NCI-H2171 treated with DMSO at 0.1 percent for 48 hours (cell line): ENCODE data around the gene SP2.
A peak's percentile ranks its signal among the peaks of the same experiment; 100 is the strongest.

Experiments used
- DNase-seq: peaks from one replicate; lab custom pipeline; 2025; lab: John Stamatoyannopoulos, UW

The SP2 gene

GRCh38 chr17:47950448-47950847 lies 54.4 kb downstream of the SP2 start:
- no peak for DNase-seq

DNA sequence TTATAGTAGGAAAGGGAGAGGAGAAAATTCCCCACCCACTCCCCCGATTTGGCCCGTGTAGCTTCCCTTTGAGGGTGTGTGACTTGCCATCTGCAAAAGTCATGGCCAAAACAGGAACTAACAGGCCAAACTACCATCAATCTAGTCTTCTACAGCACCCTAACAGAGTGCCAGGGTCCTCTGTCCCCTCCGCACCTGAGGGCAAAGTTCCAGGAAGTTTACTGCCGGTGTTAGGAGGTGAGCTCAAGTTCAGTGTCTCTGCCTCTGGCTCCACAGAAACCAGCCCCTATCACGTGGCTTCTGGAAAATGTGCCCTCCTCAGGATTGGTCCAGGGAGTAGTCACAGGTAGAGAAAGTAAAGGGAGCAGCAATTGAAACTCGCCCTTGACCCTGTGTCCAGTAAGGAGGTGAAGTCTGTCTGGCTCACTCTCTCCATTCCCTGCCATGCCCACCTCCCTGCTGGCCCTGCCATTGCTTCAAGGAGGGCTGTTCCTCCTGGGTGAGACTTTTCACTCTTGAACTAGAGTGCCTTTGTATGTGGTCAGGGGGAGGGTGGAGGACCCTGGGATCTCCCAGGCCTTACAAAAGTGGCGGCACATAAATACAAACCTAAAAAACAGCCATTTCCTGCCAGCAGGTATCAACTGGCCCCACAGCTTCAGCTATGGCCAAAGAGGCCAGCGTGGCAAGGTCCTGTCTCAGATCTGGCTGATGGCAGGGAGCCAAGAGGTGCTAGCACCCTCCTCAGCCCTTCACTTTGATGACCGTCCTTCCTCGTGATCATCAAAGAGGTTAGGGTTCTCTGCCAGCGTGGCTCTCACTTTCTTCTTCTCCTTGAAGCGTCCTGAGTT lies 56.4 kb downstream of the SP2 start:
- DNase-seq = no peak

GRCh38 chr17:47953909-47954308 lies 57.9 kb downstream of the SP2 start:
- no peak for DNase-seq

- peak; percentile 25 for DNase-seq
Measured at GRCh38 chr17:47955497-47956461, 59.7 kb downstream of the SP2 start.

DNA sequence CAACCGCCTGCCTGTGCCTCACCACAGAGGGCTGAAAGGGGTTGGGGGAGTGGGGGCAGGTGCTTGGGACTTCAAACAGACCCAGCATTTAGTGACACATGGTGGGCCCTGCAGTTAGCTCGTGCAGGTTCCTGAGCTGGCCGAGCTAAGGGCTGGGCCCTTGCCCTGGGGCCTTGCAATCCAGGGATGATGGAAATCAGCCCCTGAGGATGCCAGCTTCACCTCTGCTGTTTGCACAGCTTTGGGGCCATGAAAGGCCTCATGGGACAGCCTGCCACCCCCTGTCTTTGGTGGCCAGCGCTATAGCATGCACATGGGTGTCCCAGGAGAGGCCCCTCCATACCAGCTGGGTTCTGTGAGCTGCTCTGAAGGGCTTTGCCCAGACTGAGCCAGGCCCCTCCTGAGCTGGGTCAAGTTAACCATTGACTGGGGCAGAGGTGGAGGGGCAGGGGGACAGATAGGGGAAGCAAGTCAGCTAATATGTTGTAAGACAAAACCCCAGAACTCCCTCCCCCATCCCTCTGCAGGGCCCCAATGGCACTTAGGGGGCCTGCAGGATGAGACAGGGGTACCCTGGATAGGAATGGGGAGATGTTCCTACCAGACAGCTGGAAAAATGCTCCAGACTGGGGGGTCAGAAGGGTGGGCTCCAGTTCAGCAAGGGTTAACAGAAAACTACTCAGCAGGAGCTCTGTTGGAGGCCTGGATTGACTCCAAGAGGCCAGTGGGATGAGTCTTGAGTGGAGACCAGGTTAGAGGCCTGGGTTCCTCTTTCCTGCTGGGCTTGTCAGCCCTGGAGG lies 61.0 kb downstream of the SP2 start:
- DNase-seq = no peak

- peak; percentile 95 for DNase-seq
Measured at GRCh38 chr17:47957591-47958490, 61.8 kb downstream of the SP2 start, which contains the start of gene PRR15L. Gene PRR15L, minus strand, starts transcription at chr17:47957883. Its CDS starts 4,649 bp downstream, at chr17:47953234.

DNA sequence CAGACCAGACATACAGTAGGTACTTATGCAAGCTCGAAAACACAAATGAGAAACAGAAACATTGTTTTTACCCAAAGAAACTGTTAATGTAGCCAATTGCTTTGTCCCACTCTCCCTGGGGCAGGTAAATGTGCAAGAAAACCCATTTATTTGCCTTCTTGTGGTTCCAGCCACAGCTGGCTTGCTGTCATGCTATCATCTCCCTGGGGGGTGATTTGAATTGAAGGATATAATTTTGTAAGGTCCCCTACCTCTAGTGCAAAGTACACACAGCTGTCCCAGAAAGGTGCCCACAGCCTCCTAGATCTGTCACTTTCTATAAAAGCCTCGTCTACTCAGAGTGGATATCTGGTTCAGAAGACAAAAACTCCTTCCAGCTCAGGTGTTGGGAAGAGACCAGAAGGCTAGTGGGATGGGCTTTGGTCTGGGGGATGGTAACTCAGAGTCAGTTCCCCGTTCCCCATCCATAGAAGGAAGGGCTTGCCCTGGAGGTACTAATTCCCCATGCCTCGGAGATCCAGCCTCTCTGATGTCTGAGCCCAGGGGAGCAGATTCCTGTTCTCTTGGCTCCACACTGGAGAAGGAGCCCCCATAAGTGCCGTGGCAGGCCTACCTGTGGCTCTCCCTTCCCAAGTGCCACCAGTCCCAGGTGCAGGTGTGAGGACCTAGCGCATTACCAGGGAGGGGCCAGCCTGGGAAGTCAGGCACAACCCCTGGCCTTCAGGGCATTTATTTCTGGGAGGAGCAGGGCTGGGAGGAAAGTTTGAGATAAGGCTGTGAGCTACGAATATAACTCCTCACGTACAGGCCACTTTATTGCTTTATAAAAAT lies 64.0 kb downstream of the SP2 start:
- peak; percentile 52 for DNase-seq

GRCh38 chr17:47961406-47961805 lies 65.4 kb downstream of the SP2 start:
- no peak for DNase-seq

GRCh38 chr17:47962901-47963300 lies 66.9 kb downstream of the SP2 start:
- DNase-seq = no peak

- no peak for DNase-seq
Measured at GRCh38 chr17:47964856-47965255, 68.8 kb downstream of the SP2 start.

GRCh38 chr17:47966079-47966519 lies 70.1 kb downstream of the SP2 start:
- no peak for DNase-seq

DNA sequence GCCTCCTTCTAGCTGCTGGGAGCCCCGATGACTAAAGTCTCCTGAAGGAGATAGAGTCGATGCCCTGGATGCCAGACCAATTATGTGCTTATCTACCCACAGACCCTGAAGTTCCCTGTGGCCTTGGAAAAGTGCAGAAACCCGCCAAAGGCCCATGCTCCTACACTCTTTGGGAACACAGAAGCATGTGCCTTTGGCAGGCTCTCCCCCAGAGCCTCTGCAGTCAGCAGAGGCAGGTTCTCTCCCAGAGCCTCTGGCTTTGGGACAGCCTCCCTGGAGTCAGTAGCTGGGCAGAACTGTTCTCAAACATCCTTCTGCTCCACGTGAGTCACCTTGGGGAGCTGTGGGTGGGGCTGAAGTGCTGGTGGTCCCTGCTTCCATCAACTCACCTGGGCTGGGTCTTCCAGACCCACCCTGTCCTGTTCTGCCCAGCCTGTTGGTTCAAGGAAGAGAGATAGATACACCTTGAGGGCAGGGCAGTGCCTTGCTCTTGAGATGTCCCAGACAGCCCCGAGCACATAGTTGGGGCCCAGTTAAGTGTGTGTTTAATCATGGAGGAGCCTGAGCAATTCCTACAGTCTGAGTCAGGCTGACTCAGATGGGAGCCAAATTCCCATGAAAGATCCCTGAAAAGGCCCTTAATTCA lies 71.7 kb downstream of the SP2 start:
- DNase-seq = no peak

DNA sequence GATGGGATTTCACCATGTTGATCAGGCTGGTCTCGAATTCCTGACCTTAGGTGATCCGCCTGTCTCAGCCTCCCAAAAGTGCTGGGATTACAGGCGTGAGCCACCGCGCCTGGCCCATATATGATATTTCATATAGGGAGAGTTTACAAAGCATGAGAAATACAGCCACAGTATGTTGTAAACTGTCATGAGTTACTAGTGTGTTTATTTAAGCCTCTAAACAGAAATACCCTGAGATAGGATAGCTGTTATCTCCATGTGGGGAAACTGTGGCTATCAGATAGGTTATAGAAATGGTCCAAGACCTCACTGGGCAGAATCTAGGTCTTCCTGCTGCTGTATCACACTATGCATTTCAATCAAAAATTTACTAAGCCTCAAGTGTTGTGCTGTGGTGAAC lies 72.8 kb downstream of the SP2 start:
- DNase-seq = no peak

DNA sequence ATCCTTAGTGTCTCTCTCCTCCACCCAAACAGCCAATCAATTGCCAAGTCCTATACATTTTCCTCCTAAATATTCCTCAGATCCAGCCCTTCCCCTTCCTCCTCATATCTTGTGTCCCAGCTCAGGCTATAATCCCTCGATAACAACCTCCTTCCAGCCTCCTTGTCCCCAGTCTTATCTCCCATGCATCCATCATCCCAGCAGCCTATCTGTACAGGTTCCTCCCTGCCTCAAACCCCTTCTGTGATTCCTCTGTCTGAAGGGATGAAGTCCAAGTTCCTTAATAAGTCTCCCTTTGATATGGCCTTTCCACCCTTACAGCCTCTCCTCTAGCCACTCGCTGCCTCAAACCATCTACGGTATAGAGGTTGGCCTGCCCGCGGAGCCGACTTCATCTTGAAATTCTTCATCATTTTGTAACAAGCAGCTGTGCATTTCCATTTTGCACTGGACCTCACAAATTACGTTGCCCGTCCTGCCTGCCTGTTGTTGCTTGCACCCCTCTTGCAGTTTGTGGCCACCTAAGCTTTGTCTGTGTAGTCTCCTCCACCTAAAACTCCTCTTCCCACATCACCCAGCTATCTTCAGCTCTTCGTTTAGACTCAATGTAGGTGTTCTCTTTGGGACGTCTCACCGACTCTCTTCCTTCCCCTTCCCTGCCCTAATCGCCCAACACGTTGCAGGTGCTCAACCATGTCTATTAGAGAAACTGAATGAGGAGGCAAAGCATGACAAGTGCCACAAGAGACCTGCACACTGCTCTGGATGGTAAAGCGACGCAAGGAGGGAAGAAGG lies 74.1 kb downstream of the SP2 start:
- DNase-seq = no peak

GRCh38 chr17:47970725-47971499 lies 74.9 kb downstream of the SP2 start, which contains the start of gene CDK5RAP3:
Gene CDK5RAP3, plus strand, starts transcription at chr17:47971113. Its CDS starts 34 bp downstream, at chr17:47971147.
- peak; percentile 99 for DNase-seq

DNA sequence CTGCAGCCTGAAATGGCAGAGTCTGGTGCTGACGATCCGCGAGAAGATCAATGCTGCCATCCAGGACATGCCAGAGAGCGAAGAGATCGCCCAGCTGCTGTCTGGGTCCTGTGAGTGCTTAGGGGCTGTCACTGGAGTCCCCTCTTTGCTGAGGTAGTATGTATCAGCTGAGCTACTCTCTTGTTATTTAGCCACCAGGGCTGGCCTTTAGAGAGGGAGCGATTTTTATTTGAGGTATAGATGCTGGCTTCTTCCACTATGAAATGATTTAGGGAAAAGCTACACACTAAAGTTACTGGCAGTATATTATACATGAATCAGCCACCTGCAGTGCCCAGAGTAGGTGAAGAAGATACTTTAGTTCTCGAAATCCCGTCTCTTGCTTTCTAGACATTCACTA lies 77.5 kb downstream of the SP2 start:
- peak; percentile 22 for DNase-seq

DNA sequence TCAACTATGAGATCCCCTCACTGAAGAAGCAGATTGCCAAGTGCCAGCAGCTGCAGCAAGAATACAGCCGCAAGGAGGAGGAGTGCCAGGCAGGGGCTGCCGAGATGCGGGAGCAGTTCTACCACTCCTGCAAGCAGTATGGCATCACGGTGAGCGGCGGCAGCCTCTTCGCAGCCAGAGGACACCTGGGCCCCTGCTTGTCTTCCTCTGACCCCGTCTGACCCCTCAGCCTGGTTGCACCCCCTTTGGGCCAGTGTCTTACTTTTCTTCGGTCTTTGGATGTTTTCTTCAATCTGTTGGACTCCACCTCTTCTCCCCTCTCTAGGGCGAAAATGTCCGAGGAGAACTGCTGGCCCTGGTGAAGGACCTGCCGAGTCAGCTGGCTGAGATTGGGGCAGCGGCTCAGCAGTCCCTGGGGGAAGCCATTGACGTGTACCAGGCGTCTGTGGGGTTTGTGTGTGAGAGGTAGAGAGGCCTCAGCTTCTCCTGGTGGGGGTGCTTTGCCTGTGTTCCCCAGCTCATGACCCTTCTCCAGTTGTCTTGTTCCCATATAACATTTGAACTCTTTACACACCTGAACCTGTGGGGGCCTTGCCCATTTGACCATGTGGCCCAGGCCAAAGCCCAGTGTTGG lies 79.3 kb downstream of the SP2 start:
- no peak for DNase-seq
